Fibroblast of mammary gland (primary cell): Measurements from ENCODE around the gene OLFML2B.

ENCODE experiments used
- DNase-seq: peaks from one replicate; pipeline ENCODE4 v3.0.0-alpha.2; 2010; ENCODE audit warnings: low read depth
- H3K4me3 ChIP-seq: 2 replicates; pipeline ENCODE4 v1.5.1; 2011; ENCODE audit warnings: low read depth, mild to moderate bottlenecking, low read length, moderate library complexity; ENCODE audit not compliant: control insufficient read depth
- TF ChIP-seq, protein P1 (sequence below): conservative IDR thresholded peaks from 2 replicates; pipeline ENCODE4 v1.5.1; 2011; ENCODE audit warnings: low read depth, low read length, inconsistent platforms; ENCODE audit not compliant: control insufficient read depth, insufficient read depth

The OLFML2B gene

DNA sequence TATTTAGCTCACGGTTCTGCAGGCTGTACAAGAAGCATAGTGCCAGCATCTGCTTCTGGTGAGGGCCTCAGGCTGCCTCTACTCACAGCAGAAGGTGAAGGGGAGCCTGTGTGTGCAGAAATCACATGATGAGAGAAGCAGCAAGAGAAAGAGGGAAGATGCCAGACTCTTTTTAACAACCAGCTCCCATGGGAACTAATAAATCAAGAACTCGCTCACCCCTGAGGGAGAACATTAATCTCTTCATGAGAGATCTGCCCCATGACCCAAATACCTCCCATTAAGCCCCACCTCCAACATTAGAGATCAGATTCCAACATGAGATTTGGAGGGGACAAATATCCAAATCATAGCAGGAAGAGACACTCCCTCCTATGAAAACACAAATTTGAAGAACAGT lies 74.1 kb downstream of the OLFML2B start:
- TF ChIP-seq, protein P1, sequence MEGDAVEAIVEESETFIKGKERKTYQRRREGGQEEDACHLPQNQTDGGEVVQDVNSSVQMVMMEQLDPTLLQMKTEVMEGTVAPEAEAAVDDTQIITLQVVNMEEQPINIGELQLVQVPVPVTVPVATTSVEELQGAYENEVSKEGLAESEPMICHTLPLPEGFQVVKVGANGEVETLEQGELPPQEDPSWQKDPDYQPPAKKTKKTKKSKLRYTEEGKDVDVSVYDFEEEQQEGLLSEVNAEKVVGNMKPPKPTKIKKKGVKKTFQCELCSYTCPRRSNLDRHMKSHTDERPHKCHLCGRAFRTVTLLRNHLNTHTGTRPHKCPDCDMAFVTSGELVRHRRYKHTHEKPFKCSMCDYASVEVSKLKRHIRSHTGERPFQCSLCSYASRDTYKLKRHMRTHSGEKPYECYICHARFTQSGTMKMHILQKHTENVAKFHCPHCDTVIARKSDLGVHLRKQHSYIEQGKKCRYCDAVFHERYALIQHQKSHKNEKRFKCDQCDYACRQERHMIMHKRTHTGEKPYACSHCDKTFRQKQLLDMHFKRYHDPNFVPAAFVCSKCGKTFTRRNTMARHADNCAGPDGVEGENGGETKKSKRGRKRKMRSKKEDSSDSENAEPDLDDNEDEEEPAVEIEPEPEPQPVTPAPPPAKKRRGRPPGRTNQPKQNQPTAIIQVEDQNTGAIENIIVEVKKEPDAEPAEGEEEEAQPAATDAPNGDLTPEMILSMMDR, result no peak
- DNase-seq, result peak; percentile 45
- H3K4me3 ChIP-seq, result no peak overlapping the region

DNA sequence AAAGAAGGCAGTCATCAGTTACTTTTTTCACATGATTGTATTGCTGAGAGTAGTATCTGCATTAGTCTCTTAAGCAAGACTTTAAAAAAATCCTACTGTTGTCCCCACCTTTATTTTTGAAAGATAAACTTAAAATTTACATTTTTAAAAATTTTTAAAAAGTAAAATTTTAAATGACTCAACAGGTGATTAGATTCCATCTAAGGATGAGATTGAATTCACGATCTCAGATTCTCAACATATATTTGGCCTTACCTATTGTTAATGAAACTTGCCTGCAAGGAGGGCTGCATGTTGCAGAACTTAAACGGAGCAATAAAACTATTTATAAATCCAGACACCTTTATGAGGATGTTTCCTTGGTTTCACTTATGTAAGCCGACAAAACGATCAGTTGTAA lies 75.2 kb downstream of the OLFML2B start:
- TF ChIP-seq, protein P1, result no peak
- DNase-seq, result no peak
- H3K4me3 ChIP-seq, result no peak overlapping the region

DNA sequence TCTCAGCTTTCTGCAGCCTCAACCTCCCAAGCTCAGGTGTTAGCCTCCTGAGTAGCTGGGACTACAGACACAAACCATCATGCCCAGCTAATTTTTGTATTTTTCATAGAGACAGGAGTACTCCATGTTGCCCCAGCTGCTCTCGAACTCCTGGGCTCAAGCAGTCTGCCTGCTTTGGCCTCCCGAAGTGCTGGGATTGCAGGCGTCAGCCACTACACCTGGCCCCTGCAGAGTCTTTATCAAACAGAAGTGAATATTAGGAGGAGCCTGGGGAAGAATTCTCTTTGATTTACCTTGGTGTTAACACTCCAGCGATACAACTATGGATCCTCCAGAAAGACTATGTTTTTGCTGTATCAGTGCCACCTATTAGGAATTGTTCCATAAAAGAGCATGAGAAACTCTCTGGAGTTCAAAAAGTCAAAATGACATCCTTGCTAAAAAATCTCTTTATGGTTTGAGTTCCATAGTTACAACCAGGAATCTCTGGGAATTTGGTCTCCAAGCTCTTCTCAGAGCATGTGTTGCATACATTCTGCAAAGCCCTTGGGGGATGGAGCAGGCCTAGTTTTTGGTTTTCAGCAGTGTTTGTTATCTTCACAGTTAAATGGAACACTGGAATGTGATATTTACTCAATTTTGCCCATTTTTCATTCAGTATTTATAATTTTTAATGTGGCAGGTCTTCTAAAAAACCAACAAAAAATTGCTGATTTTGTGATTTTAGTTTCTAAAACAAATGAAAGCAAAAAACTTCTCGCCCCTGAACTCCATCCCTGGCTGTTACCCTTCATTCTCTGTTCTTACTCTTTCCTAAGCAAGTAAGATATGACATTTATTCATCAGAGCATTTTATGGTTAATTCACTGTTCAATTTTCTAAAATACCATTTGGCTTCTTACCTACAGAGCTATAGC lies 77.3 kb downstream of the OLFML2B start:
- TF ChIP-seq, protein P1, result no peak
- peak; percentile 82 for DNase-seq
- no peak overlapping the region for H3K4me3 ChIP-seq

DNA sequence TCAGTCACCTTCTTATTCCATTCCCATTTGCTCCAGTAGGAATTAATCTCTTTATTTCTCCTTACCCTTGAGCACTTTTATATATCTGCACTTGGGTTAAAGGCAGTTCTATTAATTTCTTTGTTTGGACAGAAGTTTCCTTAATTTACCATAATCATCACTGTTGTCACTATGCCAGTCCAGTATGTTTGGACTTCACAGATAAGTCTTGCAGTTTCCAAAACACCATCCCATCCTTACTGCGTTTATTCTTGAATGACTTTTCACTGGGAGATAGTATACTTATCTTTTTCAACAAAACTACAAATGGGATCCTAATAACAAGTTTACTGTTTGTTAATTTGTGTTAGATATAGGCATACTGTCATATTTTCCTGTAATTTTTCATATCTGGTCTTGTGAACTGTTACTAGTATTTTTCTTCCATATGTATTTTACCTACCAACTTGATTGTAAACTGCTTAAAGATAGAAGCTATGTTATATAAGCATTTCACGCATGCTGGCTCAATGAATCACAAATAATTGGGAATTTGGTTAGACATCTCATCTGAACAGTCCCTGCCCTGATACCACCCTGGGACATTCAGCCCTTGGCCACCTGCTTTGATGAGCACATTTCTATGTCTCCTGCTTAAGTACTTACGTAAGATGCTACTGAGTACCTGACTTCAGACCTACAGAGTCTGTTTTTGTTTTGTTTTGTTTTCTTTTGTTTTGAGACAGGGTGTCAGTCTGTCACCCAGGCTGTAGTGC lies 78.2 kb downstream of the OLFML2B start:
- no peak for DNase-seq
- TF ChIP-seq, protein P1, result no peak
- no peak overlapping the region for H3K4me3 ChIP-seq

DNA sequence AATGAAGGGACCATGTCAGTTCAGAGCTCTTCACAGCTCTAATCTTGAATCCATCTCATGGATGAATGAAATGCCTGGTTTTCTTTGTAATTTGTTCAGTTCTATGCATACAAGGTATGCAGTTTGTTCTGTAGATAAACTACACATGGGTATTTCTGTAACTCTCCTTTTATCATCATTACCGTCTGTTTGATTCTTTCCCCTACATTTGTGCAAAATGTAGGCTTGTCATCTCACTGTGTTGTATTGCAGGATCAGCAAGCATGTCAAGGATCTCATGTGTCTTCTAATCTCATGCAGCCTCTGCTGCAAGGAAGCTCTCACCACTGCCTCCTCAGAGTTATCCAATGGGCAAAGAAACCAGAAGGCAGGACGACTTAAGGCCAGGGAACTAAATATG lies 79.3 kb downstream of the OLFML2B start:
- no peak overlapping the region for H3K4me3 ChIP-seq
- TF ChIP-seq, protein P1, result no peak
- no peak for DNase-seq

DNA sequence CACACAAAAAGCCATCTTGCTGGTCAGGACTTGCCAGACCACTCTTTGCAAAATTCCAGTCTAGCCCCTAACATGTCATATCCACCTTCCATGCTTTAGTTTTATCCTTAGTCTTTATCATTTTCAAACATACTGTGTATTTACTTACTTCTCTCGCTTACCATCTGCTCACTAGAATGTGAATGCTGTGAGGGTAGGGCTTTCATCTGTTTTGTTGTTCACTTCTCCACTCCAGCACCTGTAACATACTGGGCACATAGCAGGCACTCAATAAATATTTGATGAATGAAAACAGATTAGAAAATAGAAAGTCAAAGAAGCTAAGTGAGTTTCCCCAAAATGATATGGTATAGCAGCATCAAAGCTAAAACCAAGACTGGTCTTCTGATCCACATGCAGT lies 79.9 kb downstream of the OLFML2B start:
- H3K4me3 ChIP-seq, result no peak overlapping the region
- TF ChIP-seq, protein P1, result no peak
- DNase-seq, result no peak
